Liver (tissue), 9 donors: ENCODE data around the gene AHDC1. TPM values are rescaled to one million over a fixed set of nuclear protein-coding genes. Genes with fewer than 3 reads are reported as not detected.

Experiments
- DNase-seq: peaks from one replicate; pipeline ENCODE4 v3.0.0-alpha.2; 2017; ENCODE audit warnings: low spot score
- H3K27ac ChIP-seq, 2 donors: one replicate each; pipeline ENCODE4 v1.7.0; 2013; ENCODE audit warnings: inconsistent platforms in 2 of 2, low read length in 2 of 2, control low read depth in 1 of 2, low read depth in 1 of 2, mild to moderate bottlenecking in 1 of 2
- H3K27me3 ChIP-seq, 4 donors: one replicate each; pipeline versions ENCODE4 v1.6.1 to v1.7.0; 2013; ENCODE audit warnings: low read length in 3 of 4, inconsistent platforms in 1 of 4, mild to moderate bottlenecking in 1 of 4, moderate library complexity in 1 of 4; ENCODE audit not compliant: control insufficient read depth in 4 of 4, insufficient read depth in 4 of 4
- H3K36me3 ChIP-seq, 4 donors: one replicate each; pipeline versions ENCODE4 v1.6.1 to v1.7.0; 2013; ENCODE audit warnings: low read length in 3 of 4, mild to moderate bottlenecking in 3 of 4, low read depth in 1 of 4, moderate library complexity in 1 of 4; ENCODE audit not compliant: control insufficient read depth in 4 of 4, insufficient read depth in 3 of 4
- H3K4me1 ChIP-seq, 4 donors: one replicate each; pipeline versions ENCODE4 v1.6.1 to v1.7.0; 2013; ENCODE audit warnings: low read length in 3 of 4, mild to moderate bottlenecking in 3 of 4, moderate library complexity in 1 of 4; ENCODE audit not compliant: control insufficient read depth in 4 of 4, insufficient read depth in 4 of 4
- H3K4me3 ChIP-seq, 3 donors: one replicate each; pipeline versions ENCODE4 v1.6.1 to v1.7.0; 2013; ENCODE audit warnings: low read length in 3 of 3, control low read depth in 1 of 3, low read depth in 1 of 3, mild to moderate bottlenecking in 1 of 3
- H3K9ac ChIP-seq, 2 donors: one replicate each; pipeline ENCODE4 v1.7.0; 2013; ENCODE audit warnings: low read length in 2 of 2, mild to moderate bottlenecking in 2 of 2, moderate library complexity in 2 of 2, control low read depth in 1 of 2, low read depth in 1 of 2
- H3K9me3 ChIP-seq, 4 donors: one replicate each; pipeline versions ENCODE4 v1.6.1 to v1.7.0; 2013; ENCODE audit warnings: low read length in 3 of 4; ENCODE audit not compliant: control insufficient read depth in 4 of 4
- CTCF ChIP-seq: fragments of 150-350 bp; IDR thresholded peaks from 2 replicates; pipeline ENCODE4 v1.5.1; 2017; ENCODE audit warnings: improper control_type of control experiment, low read depth, low read length; ENCODE audit not compliant: missing input control
- EGR1 ChIP-seq, 2 donors: IDR thresholded peaks; 2 replicates each; pipeline ENCODE4 v1.6.1; 2016 to 2018; ENCODE audit warnings: antibody characterized with exemption in 2 of 2, low read depth in 2 of 2
- FOXA2 ChIP-seq: IDR thresholded peaks from 2 replicates; pipeline ENCODE4 v1.6.1; 2016; ENCODE audit warnings: antibody characterized with exemption
- HNF4A ChIP-seq, 2 donors: conservative IDR thresholded peaks; 2 replicates each; pipeline ENCODE4 v1.6.1; 2016; ENCODE audit warnings: antibody characterized with exemption in 2 of 2, mild to moderate bottlenecking in 2 of 2
- HNF4G ChIP-seq: IDR thresholded peaks from 2 replicates; pipeline ENCODE4 v1.6.1; 2016; ENCODE audit warnings: antibody characterized with exemption
- JUND ChIP-seq, 2 donors: IDR thresholded peaks; 2 replicates each; pipeline ENCODE4 v1.6.1; 2016; ENCODE audit warnings: antibody characterized with exemption in 2 of 2
- MAX ChIP-seq: IDR thresholded peaks from 2 replicates; pipeline ENCODE4 v1.6.1; 2016; ENCODE audit warnings: antibody characterized with exemption
- NR2F2 ChIP-seq: IDR thresholded peaks from 2 replicates; pipeline ENCODE4 v1.6.1; 2016; ENCODE audit warnings: antibody characterized with exemption
- RAD21 ChIP-seq, 2 donors: IDR thresholded peaks; 2 replicates each; pipeline ENCODE4 v1.6.1; 2016; ENCODE audit warnings: antibody characterized with exemption in 2 of 2, mild to moderate bottlenecking in 2 of 2
- REST ChIP-seq: IDR thresholded peaks from 2 replicates; pipeline ENCODE4 v1.6.1; 2016; ENCODE audit warnings: antibody characterized with exemption, mild to moderate bottlenecking
- RXRA ChIP-seq, 2 donors: IDR thresholded peaks; 2 replicates each; pipeline ENCODE4 v1.6.1; 2017 to 2018; ENCODE audit warnings: antibody characterized with exemption in 2 of 2, mild to moderate bottlenecking in 1 of 2
- SP1 ChIP-seq: IDR thresholded peaks from 2 replicates; pipeline ENCODE4 v1.6.1; 2018; ENCODE audit warnings: antibody characterized with exemption, mild to moderate bottlenecking
- TAF1 ChIP-seq: conservative IDR thresholded peaks from 2 replicates; pipeline ENCODE4 v1.6.1; 2016; ENCODE audit warnings: antibody characterized with exemption, mild to moderate bottlenecking
- YY1 ChIP-seq: IDR thresholded peaks from 2 replicates; pipeline ENCODE4 v1.6.1; 2016; ENCODE audit warnings: antibody characterized with exemption, mild to moderate bottlenecking
- WGBS: extraction: QIAGEN DNeasy Blood & Tissue Kit; methylation state at CpG from one replicate; pipeline ENCODE4 v1.1.7; 2013; 5-methylcytosine and 5-hydroxymethylcytosine counted together
- polyA plus RNA-seq, 2 donors: library from polyadenylated mRNA; stranded (reverse) in 1 of 2; unstranded in 1 of 2; fragments of 200-250 nt in 1 of 2; fragments of >200 nt in 1 of 2; fragmentation: Nextera tagmentation in 1 of 2; extraction: Ambion mirVana in 1 of 2; gene quantifications; one replicate each; pipeline versions ENCODE4 v1.2.1 to v1.2.3, GENCODE V29; 2013 to 2015
- total RNA-seq, 2 donors: library from RNA; depleted of rRNA; stranded (reverse); fragments of >200 nt; gene quantifications; one replicate each; pipeline ENCODE4 v1.2.3, GENCODE V29; 2014
- donor health status: healthy.
- donor health status: healthy.
- donor health status: healthy.
- donor health status: healthy.
- donor health status: healthy.

AHDC1 gene
- total and polyA plus RNA-seq, 4 donors, result 2.4 to 6.5 (median 5.5) TPM

- no peak for TF ChIP-seq HNF4G
- peak; percentile 40 for TF ChIP-seq REST
- peak; percentile 62 for TF ChIP-seq CTCF
- TF ChIP-seq YY1, result peak; percentile 42
- peak; percentile 77 for TF ChIP-seq SP1
- TF ChIP-seq EGR1 (IDR thresholded peaks at IDR 0.05; ENCODE audit: low read depth in 2 of 2), result peak; percentile 18 to 29
- no peak for TF ChIP-seq TAF1
- TF ChIP-seq JUND (IDR thresholded peaks at IDR 0.05), result no peak
- peak; percentile 40 to 67 for TF ChIP-seq RAD21 (IDR thresholded peaks at IDR 0.05)
- no peak for TF ChIP-seq MAX
- TF ChIP-seq HNF4A (conservative IDR thresholded peaks at IDR 0.05), result peak; percentile 33 to 38
- TF ChIP-seq FOXA2, result no peak
- TF ChIP-seq RXRA (IDR thresholded peaks at IDR 0.05), result peak in 1 of 2 donors; percentile 17
- peak; percentile 91 for DNase-seq
- no peaks in the 10 kb centered on the region for H3K9me3 ChIP-seq
- H3K36me3 ChIP-seq, result no peaks in the 10 kb centered on the region
- H3K27me3 ChIP-seq, result no peaks in the 10 kb centered on the region
- H3K9ac ChIP-seq, result no peak overlapping the region
- WGBS, result 7% methylated on average over 65 of the region's 65 CpGs
- H3K27ac ChIP-seq, result peak overlapping the region; percentile 50 to 70
- peak overlapping the region in 1 of 3 donors; percentile 24 for H3K4me3 ChIP-seq
- peaks cover 42 to 85% (median 61%) of the 10 kb centered on the region in 4 donors for H3K4me1 ChIP-seq
Observed at GRCh38 chr1:27568300-27569087, 35.5 kb downstream of the AHDC1 start.

GRCh38 chr1:27567971-27568299 is 36.0 kb downstream of the AHDC1 start:
- peaks cover 45 to 85% (median 61%) of the 10 kb centered on the region in 4 donors for H3K4me1 ChIP-seq
- no peaks in the 10 kb centered on the region for H3K36me3 ChIP-seq
- no peak overlapping the region for H3K4me3 ChIP-seq
- TF ChIP-seq HNF4G (no peak), NR2F2 (no peak), CTCF (no peak), YY1 (no peak)
- no peak for DNase-seq
- no peaks in the 10 kb centered on the region for H3K27me3 ChIP-seq
- peak overlapping the region in 1 of 2 donors; percentile 27 for H3K27ac ChIP-seq
- H3K9ac ChIP-seq, result no peak overlapping the region
- H3K9me3 ChIP-seq, result no peaks in the 10 kb centered on the region
- 84% methylated on average over 8 of the region's 8 CpGs for WGBS
